Heart right ventricle (tissue), 16 donors: ENCODE measurements around the gene VDR. TPM values are rescaled to one million over a fixed set of nuclear protein-coding genes. Genes with fewer than 3 reads are reported as not detected.

Experiments
- ATAC-seq, 8 donors: fragments of 200-7000 bp; cut with Tn5 transposase; one replicate each; pipeline ENCODE4 v1.9.1; 2020; ENCODE audit warnings: mild to moderate bottlenecking in 8 of 8, moderate library complexity in 8 of 8, moderate number of reproducible peaks in 1 of 8
- DNase-seq, 2 donors: peaks; one replicate each; pipeline ENCODE4 v3.0.0-alpha.2; 2020
- H3K27ac ChIP-seq, 10 donors: fragments of 200-600 bp; sonication (generic) in 2 of 10; one replicate each; pipeline versions ENCODE4 v1.5.0 to v1.8.0; 2020 to 2022; ENCODE audit warnings: mild to moderate bottlenecking in 3 of 10
- H3K27me3 ChIP-seq, 7 donors: fragments of 200-600 bp; one replicate each; pipeline ENCODE4 v1.8.0; 2021 to 2022; ENCODE audit warnings: mild to moderate bottlenecking in 2 of 7
- H3K36me3 ChIP-seq, 9 donors: fragments of 200-600 bp; sonication (generic) in 1 of 9; one replicate each; pipeline versions ENCODE4 v1.5.0 to v1.8.0; 2020 to 2022; ENCODE audit warnings: mild to moderate bottlenecking in 2 of 9
- H3K4me1 ChIP-seq, 9 donors: fragments of 200-600 bp; sonication (generic) in 1 of 9; one replicate each; pipeline versions ENCODE4 v1.5.0 to v1.8.0; 2020 to 2022; ENCODE audit warnings: mild to moderate bottlenecking in 4 of 9
- H3K4me3 ChIP-seq, 10 donors: fragments of 200-600 bp; sonication (generic) in 2 of 10; one replicate each; pipeline versions ENCODE4 v1.5.0 to v1.8.0; 2020 to 2022; ENCODE audit warnings: mild to moderate bottlenecking in 7 of 10, moderate library complexity in 2 of 10
- H3K9me3 ChIP-seq, 11 donors: fragments of 200-600 bp in 10 of 11; sonication (generic) in 2 of 11; one replicate each; pipeline versions ENCODE4 v1.5.0 to v1.8.0; 2013 to 2022; ENCODE audit warnings: mild to moderate bottlenecking in 2 of 11, control low read depth in 1 of 11, moderate library complexity in 1 of 11
- CTCF ChIP-seq, 9 donors: fragments of 200-600 bp; sonication (generic) in 2 of 9; IDR thresholded peaks; one replicate each; pipeline versions ENCODE4 v1.5.0 to v1.8.0; 2021 to 2022; ENCODE audit warnings: antibody characterized with exemption in 9 of 9, mild to moderate bottlenecking in 5 of 9, moderate library complexity in 1 of 9
- WGBS, 2 donors: extraction: QIAGEN DNeasy Blood & Tissue Kit; methylation state at CpG; one replicate each; pipeline ENCODE4 v1.1.7; 2013; ENCODE audit warnings: inconsistent platforms in 1 of 2; 5-methylcytosine and 5-hydroxymethylcytosine counted together
- intact Hi-C, 10 donors: fragments of 100-400 bp; cut with DNase I; formaldehyde crosslinking; loops; one replicate each; pipeline versions ENCODE4 v1.11.1 to v1.14.2; 2022
- polyA plus RNA-seq, 2 donors: library from polyadenylated mRNA; stranded (reverse); fragments of 200-250 nt; gene quantifications; one replicate each; pipeline ENCODE4 v1.2.3, GENCODE V29; 2013
- total RNA-seq, 10 donors: library from RNA; stranded (reverse); fragmentation: NEBNext Ultra II Directional in 3 of 10; extraction: Animal tissue kit (Norgen Biotek cat#: 25700) in 3 of 10; gene quantifications; one replicate each; pipeline versions ENCODE4 v1.2.1 to v1.2.4, GENCODE V29; 2021 to 2023
- donor health status: Arrhythmogenic right ventricular cardiomyopathy.
- donor health status: ischemic (EF 13 %, LVEDD 7.1; RV severe dilation, severe dysfunction).
- donor health status: healthy with polysubstance abuse.
- donor health status: DM: no; HTN: yes; CAD: no.
- donor health status: DM: no; HTN: no; CAD: no.
- donor health status: ischemic (EF 25% LVEDD 6.9; RV normal size, moderate dysfunction).
- donor health status: ischemic (EF 25% LVEDD 5.7; RV mildly dilated, moderate dysfunction).
- donor health status: healthy.
- donor health status: DM: yes; HTN: yes; CAD: no.
- donor health status: Ischemic cardiomyopathy.
- donor health status: ischemic (EF 35%, LVEDD 5.7; RV mildly dilated, moderate dysfunction).
- donor health status: nonischemic (EF 11% LVEDD 7.7; RV severe dilation, severe dysfunction).
- donor health status: DM: yes; HTN: yes; CAD: no.
- donor health status: PGD.
- donor health status: ischemic (EF 29% LVEDD 5.4; RV normal size, mild dysfunction).
- donor health status: nonischemic (EF 23%, LVEDD 6.1; RV moderate dilation, normal function).

Gene VDR
- total and polyA plus RNA-seq, 12 donors: 0.08 to 3.0 (median 0.31) TPM

GRCh38 chr12:47889040-47889439, 15.8 kb downstream of the VDR start:
- WGBS, 2 donors: 77 to 80% methylated on average over 4 of the region's 4 CpGs
- intact Hi-C loops: no loop called here
- Histone ChIP-seq H3K36me3 (no peaks in the 10 kb centered on the region), H3K4me1 (peaks cover 0 to 55% (median 0%) of the 10 kb centered on the region in 9 donors), H3K27me3 (no peaks in the 10 kb centered on the region), H3K4me3 (no peak overlapping the region), H3K27ac (peak overlapping the region in 1 of 10 donors; percentile 85), H3K9me3 (no peaks in the 10 kb centered on the region)
- no peak for TF ChIP-seq CTCF (IDR thresholded peaks at IDR 0.05)
- DNase-seq (no peak), ATAC-seq (peak in 4 of 8 donors; percentile 36 to 53 (median 48))

- no peaks in the 10 kb centered on the region for H3K9me3 ChIP-seq
- peak overlapping the region in 1 of 10 donors; percentile 85 for H3K27ac ChIP-seq
- H3K4me3 ChIP-seq: no peak overlapping the region
- H3K27me3 ChIP-seq: peaks cover 0 to 3% (median 0%) of the 10 kb centered on the region in 7 donors
- DNase-seq: no peak
- intact Hi-C loops: no loop called here
- no peak for TF ChIP-seq CTCF (IDR thresholded peaks at IDR 0.05)
- peaks cover 0 to 53% (median 0%) of the 10 kb centered on the region in 9 donors for H3K4me1 ChIP-seq
- no peaks in the 10 kb centered on the region for H3K36me3 ChIP-seq
- no peak for ATAC-seq
- WGBS, 2 donors: 78 to 90% methylated on average over 9 of the region's 9 CpGs
These were observed 16.5 kb downstream of the VDR start for GRCh38 chr12:47888153-47888819.

GRCh38 chr12:47887529-47887928, 17.3 kb downstream of the VDR start:
- Histone ChIP-seq H3K36me3 (no peaks in the 10 kb centered on the region), H3K4me1 (peaks cover 0 to 53% (median 0%) of the 10 kb centered on the region in 9 donors), H3K4me3 (no peak overlapping the region), H3K27ac (no peak overlapping the region), H3K9me3 (no peaks in the 10 kb centered on the region), H3K27me3 (peaks cover 0 to 8% (median 0%) of the 10 kb centered on the region in 7 donors)
- intact Hi-C loops: no loop called here
- DNase-seq (no peak), ATAC-seq (no peak)
- WGBS, 2 donors: 80 to 89% methylated on average over 3 of the region's 3 CpGs
- TF ChIP-seq CTCF (IDR thresholded peaks at IDR 0.05): no peak

- WGBS, 2 donors: 83 to 86% methylated on average over 13 of the region's 13 CpGs
- no peak overlapping the region for H3K27ac ChIP-seq
- no peaks in the 10 kb centered on the region for H3K36me3 ChIP-seq
- peaks cover 0 to 8% (median 0%) of the 10 kb centered on the region in 7 donors for H3K27me3 ChIP-seq
- intact Hi-C loops: no loop called here
- H3K4me1 ChIP-seq: peaks cover 0 to 52% (median 0%) of the 10 kb centered on the region in 9 donors
- no peaks in the 10 kb centered on the region for H3K9me3 ChIP-seq
- DNase-seq (no peak), ATAC-seq (no peak)
- no peak overlapping the region for H3K4me3 ChIP-seq
- TF ChIP-seq CTCF (IDR thresholded peaks at IDR 0.05): no peak
These were observed 18.1 kb downstream of the VDR start for GRCh38 chr12:47886510-47887240.
